CD4-positive, alpha-beta T cell treated with Interleukin-17A for 4 hours (primary cell): Measurements from ENCODE around the gene CRISP1.
"Not testable (repeated sequence)": the region's sequence is repeated elsewhere in the genome, so short reads cannot be mapped to it uniquely, and the experiment has no call there.

Source experiments
- DNase-seq: peaks from one replicate; pipeline ENCODE4 v3.0.0-alpha.2; 2020; ENCODE audit warnings: mixed read lengths

Gene CRISP1

DNA sequence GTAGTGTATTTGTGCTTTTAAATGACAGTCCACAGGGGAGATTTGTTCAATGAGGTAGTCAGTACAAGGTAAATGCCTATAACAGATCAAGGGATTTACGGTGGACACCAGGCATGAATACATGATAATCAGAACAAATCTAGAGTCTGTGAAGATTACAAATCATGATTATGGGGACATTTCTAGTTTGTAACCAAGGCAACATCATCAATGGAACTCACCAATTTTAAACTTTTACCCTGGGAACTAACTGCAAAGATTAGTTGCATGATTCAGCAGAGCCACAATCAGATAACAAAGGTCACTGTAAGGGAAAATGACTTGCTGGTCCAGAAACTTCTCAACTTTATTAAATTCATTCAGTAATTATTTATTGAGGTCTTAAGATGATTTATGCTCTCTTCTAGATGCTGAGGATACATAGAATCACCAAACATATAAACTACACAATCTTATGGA, at the start of gene CRISP1:
Gene CRISP1 (minus strand): TSS at position 51 of the 459 bp plus-strand sequence. CDS start 9,135 bp downstream, outside the sequence.
- DNase-seq: no peak

DNA sequence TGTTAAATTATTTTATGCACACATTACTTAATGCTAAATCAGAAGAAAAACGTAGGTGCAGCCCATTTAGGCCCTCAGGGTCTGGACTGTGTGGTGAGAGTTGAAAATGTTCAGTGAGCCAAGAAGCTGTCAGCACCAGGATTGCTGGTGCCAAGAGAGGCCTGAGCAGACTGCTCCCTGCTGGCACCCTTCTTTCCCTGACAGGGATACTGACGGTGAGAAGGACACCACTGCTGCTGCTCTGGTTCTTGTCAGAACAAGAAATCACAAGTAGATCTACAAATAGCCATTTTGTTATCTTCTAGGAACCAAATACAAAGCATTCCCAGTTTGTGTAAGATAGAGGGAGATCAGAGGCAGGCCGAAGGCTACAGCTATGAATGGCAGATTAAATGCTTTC, 48.7 kb upstream of the CRISP1 start:
- no peak for DNase-seq

- DNase-seq: no peak
Measured at GRCh38 chr6:49913636-49914375, 47.5 kb upstream of the CRISP1 start.

- no peak for DNase-seq
Measured at GRCh38 chr6:49912196-49912595, 45.9 kb upstream of the CRISP1 start.

GRCh38 chr6:49911252-49911651, 44.9 kb upstream of the CRISP1 start:
- DNase-seq: no peak

GRCh38 chr6:49909563-49909962, 43.2 kb upstream of the CRISP1 start:
- no peak for DNase-seq

DNA sequence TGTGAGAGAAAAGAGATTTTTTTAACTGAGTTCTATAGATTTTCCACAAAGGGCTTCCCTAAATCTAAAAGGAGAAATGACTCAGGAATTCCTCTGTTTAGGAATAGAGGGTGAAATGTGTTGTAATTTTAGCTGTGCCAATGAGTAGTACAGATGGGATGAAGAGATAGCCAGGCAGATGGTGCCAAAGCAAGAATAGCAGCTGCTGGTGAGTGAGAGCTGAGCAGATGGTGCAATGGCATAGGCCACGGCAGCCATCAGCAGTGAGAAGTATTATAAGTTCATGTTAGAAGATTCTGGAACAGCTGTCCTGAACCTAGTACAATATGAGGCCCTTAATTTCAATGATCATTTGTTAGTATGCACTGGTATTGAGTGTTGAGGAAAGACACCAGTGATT, 40.2 kb upstream of the CRISP1 start:
- no peak for DNase-seq

GRCh38 chr6:49905296-49905695, 39.0 kb upstream of the CRISP1 start:
- no peak for DNase-seq

DNA sequence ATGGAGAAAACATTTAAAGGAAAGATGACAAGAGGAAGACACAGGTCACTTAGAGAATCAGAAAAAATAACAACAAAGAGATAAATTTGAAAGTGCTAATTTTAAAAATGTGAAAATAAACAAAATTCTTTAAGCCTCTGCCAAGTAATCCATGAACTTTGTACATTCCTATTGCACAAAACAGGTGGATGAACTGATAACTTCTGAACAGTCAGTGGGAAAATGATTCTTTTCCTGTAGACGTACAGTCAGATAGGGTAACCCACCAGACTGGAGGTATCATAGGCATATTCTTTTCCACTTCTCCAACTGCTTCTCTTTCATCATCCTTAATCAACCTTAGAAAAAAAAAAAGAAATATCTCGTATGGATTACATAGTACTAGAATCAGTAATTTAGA, 36.5 kb upstream of the CRISP1 start:
- no peak for DNase-seq

DNA sequence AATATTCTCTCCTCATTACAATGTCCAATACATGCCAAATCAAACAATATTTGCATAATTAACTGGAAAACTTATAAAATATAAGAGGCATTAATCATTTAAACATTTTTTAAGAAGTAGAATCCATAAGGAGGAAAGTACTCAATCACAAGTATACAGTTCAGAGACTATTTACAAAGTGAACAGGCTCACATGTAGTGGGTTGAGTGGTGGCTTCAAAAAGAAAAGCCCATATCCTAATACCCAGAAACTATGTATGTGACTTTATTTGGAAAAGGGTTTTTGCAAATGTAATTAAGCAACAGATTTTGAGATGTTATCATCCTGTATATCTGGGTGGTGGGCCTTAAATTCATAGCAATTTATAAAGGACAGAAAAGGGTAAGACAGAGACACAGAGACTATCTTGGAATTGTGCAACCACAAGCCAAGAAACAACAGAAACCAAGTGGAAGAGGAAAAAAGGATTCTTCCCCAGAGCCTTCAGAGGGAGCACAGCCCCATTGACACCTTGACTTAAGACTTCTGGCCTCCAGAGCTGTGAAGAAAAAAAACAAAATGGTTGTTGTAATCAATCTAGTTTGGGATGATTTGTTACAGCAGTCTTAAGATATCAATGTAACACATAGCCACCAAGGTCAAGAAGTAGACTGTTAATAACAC, 32.7 kb upstream of the CRISP1 start:
- DNase-seq: no peak

DNA sequence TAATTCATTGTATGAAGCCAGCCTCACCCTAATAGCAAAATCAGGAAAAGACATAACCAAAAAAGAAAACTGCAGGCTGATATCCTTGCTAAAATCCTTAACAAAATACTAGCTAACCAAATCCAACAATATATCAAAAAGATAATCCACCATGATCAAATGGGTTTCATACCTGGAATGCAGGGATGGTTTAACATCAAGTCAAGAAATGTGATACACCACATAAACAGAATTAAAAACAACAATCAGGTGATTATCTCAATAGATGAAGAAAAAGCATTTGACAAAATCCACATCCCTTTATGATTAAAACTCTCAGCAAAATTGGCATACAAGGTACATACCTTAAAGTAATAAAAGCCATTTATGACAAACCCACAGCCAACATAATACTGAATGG, 29.2 kb upstream of the CRISP1 start:
- not testable (repeated sequence) for DNase-seq

GRCh38 chr6:49892280-49892679, 25.9 kb upstream of the CRISP1 start:
- DNase-seq: no peak

DNA sequence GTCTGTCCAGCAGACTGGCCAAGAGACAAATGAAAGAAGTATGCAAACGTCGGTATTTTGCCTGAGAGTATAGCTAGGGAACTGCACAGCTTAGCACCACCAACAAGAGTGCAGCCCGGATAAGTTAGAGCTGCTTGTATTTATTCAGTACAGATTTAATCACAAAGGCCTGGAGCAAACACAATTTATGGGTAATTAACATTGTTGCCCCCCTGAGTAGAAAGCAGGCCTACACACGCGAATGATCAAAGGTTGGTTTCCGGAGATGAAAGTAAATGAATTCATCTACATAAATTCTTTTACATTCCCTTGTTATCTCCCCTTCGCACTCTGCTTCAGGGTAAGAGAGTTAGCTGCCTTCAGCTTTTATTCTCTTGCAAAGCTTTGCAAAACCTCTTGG, 24.7 kb upstream of the CRISP1 start:
- DNase-seq: no peak

DNA sequence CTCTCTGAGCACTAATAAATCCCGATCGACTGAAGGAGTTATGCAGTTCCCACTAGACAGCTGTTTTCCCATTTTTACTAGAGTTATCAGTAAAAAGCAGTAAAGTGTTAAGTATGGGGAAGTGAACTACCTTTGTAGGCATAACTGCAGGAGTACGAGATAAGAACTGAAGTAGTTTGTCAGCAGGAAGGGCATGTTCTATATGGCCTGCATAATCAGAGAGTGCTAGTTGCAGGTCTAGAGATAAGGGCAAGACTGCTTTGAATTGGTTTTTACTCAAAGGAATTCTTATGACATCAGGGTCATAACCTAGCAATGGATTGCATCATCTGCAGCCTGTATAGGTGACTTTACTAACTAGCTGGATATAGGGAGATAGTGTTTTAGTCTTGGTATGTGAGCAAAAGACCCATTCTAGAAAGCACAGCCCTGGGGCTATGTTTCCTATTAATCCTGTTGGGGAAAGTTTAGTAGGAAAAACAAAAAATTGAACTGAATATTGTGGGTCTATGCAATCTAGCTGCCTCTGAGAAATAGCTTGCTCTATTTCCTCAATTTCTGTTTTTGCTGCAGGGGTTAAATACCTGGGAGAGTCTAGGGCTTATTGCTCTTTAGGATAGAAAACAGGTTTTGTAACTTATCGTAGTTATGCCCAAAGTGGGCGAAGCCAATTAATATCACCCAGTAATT, 22.6 kb upstream of the CRISP1 start:
- no peak for DNase-seq

GRCh38 chr6:49868951-49869529, 2.7 kb upstream of the CRISP1 start:
- DNase-seq: no peak

- no peak for DNase-seq
Measured at GRCh38 chr6:49856282-49856681, 10.1 kb downstream of the CRISP1 start.

DNA sequence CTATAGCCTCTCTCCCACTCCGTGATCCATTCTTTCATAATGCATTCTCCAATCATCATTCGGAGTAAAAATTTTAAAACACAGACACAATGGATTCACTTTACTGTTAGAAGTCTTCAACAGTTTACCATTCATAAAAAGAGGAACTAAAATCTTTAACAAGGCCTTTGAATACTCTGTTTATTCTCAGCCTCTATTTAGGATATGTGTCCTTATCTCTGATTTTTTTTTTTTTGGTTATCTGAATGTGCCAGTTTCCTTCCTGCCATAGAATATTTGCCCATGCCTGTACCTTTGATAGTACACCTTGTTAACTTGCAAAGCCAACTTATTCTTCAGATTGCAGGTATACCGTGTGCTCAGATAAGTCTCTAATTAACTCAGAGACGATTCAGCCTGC, 11.1 kb downstream of the CRISP1 start:
- DNase-seq: no peak

DNA sequence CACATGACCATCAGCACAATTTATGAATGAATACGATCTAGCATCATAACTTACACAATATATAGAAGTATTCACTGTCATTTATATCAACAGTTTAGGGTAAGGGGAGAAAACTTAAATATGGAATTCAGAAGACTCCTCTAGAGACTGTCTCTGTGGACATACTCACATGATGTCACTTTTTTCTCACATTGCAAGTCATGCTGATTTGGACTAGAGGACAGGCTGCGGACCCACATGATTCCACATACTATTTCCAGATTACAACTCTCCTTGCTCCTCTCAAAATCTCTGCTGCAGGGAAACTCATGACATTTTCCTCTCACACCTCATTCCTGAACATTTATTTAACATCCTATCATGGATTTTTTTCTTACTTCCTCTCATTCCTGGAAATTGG, 13.4 kb downstream of the CRISP1 start:
- no peak for DNase-seq

- no peak for DNase-seq
Measured at GRCh38 chr6:49849213-49849907, 17.0 kb downstream of the CRISP1 start.

GRCh38 chr6:49847673-49848072, 18.7 kb downstream of the CRISP1 start:
- DNase-seq: no peak

GRCh38 chr6:49847014-49847413, 19.3 kb downstream of the CRISP1 start:
- DNase-seq: no peak

DNA sequence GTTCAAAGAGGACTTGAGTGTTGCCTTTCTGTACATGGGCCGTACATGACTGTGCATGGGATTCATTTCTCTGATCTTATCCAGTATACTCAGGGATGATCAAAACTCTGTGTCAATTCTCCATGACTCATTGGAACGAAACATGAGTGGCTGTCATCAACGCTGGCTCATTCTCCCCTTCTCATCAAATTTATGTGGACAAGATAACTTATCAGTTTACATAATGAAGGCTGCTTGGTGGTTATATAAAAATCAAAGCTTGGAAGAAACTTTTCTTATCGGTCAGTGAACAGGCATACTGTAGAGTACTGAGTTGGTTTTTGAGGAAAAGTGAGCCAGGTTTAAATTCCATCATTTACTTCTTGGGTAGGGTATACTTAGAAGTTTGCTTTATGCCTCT, 24.9 kb downstream of the CRISP1 start:
- no peak for DNase-seq

DNA sequence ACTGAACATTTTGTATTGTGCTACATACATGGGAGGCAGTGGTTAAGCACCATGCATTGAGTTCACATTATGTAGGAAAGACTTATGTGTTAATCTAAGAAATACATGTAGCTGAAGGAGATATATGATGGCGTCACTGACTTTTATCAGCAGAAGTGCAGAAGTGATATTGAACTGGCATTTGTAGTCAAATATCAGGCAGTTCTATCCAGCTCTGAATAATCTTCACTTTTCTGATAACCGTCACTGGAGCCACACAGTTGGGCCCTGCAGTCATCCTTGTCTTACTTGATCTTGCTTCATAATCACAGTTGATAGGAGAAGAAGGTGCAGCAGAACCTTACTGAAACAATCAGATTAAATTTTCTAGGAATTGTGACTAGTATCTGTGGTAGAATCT, 26.4 kb downstream of the CRISP1 start:
- DNase-seq: no peak
